ENCODE data around the gene HP. TPM values are rescaled to one million over a fixed set of nuclear protein-coding genes. Genes with fewer than 3 reads are reported as not detected.

HP gene
- total and polyA plus RNA-seq, 2 of the 8 experiments (the other 6 are each of a cell fraction or from before 2014, with no cell fraction given): not detected

- TF ChIP-seq HDAC2 (IDR thresholded peaks at IDR 0.05; ENCODE audit: borderline replicate concordance in 1 of 2, low read depth in 2 of 2, low read length in 2 of 2) (no peak), ZNF274 (IDR thresholded peaks at IDR 0.05; ENCODE audit: borderline replicate concordance, extremely low read depth, low read length) (no peak), RAD21 (IDR thresholded peaks at IDR 0.05 in 1 of 2, conservative IDR thresholded peaks at IDR 0.05 in 1 of 2; ENCODE audit: low read depth in 2 of 2, low read length in 2 of 2) (no peak), FOSL1 (IDR thresholded peaks at IDR 0.05; ENCODE audit: insufficient read depth, low read depth, low read length) (no peak), SP2 (IDR thresholded peaks at IDR 0.05; ENCODE audit: low read length) (no peak)
- TF ChIP-seq, protein P1, sequence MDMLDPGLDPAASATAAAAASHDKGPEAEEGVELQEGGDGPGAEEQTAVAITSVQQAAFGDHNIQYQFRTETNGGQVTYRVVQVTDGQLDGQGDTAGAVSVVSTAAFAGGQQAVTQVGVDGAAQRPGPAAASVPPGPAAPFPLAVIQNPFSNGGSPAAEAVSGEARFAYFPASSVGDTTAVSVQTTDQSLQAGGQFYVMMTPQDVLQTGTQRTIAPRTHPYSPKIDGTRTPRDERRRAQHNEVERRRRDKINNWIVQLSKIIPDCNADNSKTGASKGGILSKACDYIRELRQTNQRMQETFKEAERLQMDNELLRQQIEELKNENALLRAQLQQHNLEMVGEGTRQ (IDR thresholded peaks at IDR 0.05; ENCODE audit: low read length): no peak
These were observed 2.5 kb upstream of the HP start (continued) for GRCh38 chr16:72051818-72052217.

Data from H1 (cell line).